HG03135 (cell line): ENCODE data around the gene LGI2.

Experiments used
- ATAC-seq: cut with Tn5 transposase; IDR thresholded peaks from one replicate; pipeline ENCODE4 v1.9.1; 2021; ENCODE audit warnings: mild to moderate bottlenecking, moderate library complexity; ENCODE audit not compliant: unreplicated experiment

The LGI2 gene

GRCh38 chr4:24968992-24969391, 61.8 kb downstream of the LGI2 start:
- ATAC-seq, result no peak

- ATAC-seq, result no peak
These were observed 62.5 kb downstream of the LGI2 start for GRCh38 chr4:24968278-24968677.

GRCh38 chr4:24967346-24967745, 63.4 kb downstream of the LGI2 start:
- no peak for ATAC-seq

DNA sequence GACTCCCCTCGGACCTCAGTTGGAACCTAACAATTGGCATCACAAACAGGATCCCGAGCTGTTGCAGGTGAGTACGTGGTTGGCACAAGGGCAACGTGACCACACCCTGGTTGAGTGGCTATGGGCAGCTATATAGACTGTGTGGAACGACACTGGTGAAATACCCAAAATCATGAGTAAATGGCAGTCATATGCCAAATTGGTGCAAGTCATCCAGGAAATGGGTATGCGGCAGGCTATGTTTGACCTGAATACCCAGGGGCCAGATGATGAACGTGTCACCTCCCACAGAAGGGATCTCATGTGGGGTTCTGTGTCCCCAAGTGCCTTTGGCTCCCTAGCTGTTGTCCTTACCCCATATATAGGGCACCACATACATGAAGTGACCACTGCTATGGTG, 64.7 kb downstream of the LGI2 start:
- ATAC-seq, result no peak

DNA sequence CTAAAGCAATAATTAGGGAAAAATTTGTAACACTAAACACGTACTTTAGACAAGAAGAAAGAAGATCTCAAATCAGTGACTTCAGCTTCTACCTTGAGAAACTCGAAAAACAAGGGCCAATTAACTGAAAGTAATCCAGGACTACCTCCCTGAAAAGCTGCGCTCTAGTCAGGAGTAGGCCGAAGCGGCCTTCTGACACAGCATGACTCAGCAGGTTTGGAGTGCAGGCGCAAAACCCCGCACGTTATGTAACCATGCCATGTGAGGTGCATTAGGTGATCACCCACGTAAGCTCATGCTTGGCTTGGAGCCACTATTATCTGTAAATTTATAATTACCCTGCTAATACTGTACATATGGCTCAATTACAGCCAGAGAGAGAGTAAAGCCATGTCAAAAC, 65.1 kb downstream of the LGI2 start:
- no peak for ATAC-seq

GRCh38 chr4:24963277-24963676, 67.5 kb downstream of the LGI2 start:
- ATAC-seq, result no peak

DNA sequence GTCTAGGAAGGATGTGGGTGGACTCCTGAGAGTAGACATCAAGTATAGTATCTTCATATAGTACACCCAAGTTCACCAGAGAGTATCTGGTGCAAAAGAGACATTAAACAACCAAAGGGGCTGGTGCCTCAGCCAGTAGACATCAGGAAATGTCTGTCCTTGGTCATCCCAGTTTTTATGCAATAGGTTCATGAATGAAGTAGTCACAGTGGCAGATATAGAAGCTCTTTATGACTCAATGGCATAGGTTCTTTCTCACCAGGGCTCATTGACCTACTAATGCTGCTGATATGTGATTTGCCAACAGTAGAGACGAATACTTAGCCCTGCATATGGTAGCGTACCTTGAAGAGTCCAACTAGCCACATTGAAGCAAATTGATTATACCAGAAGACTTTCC, 72.9 kb downstream of the LGI2 start:
- ATAC-seq, result no peak

DNA sequence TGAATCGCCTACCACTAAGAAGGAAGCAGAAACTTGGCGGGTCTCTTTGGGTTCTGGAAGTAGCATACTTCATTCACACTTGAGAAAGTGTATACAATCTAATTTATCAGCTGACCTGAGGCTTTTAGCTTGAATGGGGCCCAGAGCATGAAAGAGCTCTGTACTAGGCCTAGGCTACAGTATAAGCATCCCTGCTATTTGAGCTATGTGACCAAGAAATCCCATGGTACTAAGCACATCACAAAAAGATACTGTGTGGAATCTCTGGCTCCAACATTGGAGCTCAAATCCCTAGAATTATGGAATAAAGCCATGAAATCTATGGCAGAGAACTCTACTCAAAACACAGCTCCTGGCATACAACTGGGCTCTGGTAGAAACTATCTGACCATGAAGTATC, 74.0 kb downstream of the LGI2 start:
- ATAC-seq, result no peak

GRCh38 chr4:24956091-24956490, 74.7 kb downstream of the LGI2 start:
- ATAC-seq, result no peak

DNA sequence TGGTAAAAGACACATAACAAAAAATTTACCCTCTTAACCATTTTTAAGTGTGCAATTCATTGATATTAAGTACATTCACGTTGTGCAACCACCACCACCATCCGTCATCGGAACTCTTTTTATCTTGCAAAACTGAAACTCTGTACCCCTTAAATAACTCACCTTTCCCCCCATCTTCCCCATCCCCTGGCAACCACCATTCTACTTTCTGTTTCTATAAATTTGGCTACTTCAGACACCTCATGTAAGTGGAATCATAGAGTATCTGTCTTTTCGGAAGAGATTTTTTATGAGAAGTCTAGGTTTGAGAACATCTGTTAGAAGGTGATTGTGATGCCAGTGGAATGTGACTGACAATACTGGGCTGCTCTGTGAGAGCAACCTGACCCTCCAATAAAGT, 78.1 kb downstream of the LGI2 start:
- no peak for ATAC-seq

DNA sequence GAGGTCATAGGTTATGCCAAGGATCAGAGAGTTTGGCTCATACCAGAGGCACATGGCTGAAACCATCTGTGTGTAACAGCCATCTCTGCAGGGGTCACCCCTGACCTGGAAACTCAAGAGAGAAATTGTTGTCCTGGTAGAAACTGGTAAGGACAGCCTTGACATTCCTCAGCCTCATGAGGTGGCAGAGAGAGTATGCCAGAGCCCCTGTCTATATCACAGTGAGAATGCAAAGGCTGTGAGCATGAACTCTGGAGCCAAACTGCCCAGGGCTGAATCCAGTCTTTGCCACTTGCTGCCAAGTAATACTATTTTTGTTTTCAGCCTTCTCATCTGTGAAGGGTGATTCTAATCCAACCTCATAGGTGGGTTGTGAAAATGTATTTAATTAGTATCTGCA, 80.8 kb downstream of the LGI2 start:
- ATAC-seq, result no peak
